Measurements from ENCODE around the gene MSH4. TPM values are rescaled to one million over a fixed set of nuclear protein-coding genes. Genes with fewer than 3 reads are reported as not detected.
"Not testable (repeated sequence)": the region's sequence is repeated elsewhere in the genome, so short reads cannot be mapped to it uniquely, and the experiment has no call there.

The MSH4 gene
- total RNA-seq, 2 experiments from 2014 or later: 0.25 to 0.31 TPM

GRCh38 chr1:75771978-75772377 is 24.7 kb upstream of the MSH4 start:
- TF ChIP-seq CTCF (IDR thresholded peaks at IDR 0.05): no peak
- CTCF ChIA-PET: no interaction called here
- Histone ChIP-seq H3K27me3 (ENCODE audit: control insufficient read depth in 1 of 2, insufficient read depth in 2 of 2, low read length in 2 of 2) (no peaks in the 10 kb centered on the region), H3K9me3 (ENCODE audit: control insufficient read depth in 1 of 2, insufficient read depth in 1 of 2, low read length in 2 of 2) (no peaks in the 10 kb centered on the region), H3K4me1 (ENCODE audit: insufficient read depth, low read length) (no peaks in the 10 kb centered on the region), H3K27ac (ENCODE audit: low read depth in 1 of 2, low read length in 2 of 2) (no peak overlapping the region), H3K36me3 (ENCODE audit: insufficient read depth, low read length) (no peaks in the 10 kb centered on the region), H3K4me3 (ENCODE audit: low read length) (no peak overlapping the region)
- Mint-ChIP-seq H3K27me3 (peaks cover 5% of the 10 kb centered on the region), H3K9me3 (peaks cover 2% of the 10 kb centered on the region), H3K27ac (no peak overlapping the region), H3K4me3 (no peak overlapping the region), H3K4me1 (ENCODE audit: low read depth) (no peaks in the 10 kb centered on the region), H3K36me3 (ENCODE audit: low read depth) (no peaks in the 10 kb centered on the region)
- intact Hi-C loops (cut with DNase I, micrococcal nuclease): no loop called here
- POLR2A ChIA-PET: no interaction called here
- ATAC-seq (ENCODE audit: poor library complexity): no peak
- DNase-seq: no peak

GRCh38 chr1:75777812-75778211 is 18.9 kb upstream of the MSH4 start:
- H3K9me3 Mint-ChIP-seq; ATAC-seq (ENCODE audit: poor library complexity); H3K27ac Mint-ChIP-seq; H3K4me1 Mint-ChIP-seq (ENCODE audit: low read depth); H3K4me3 Mint-ChIP-seq; H3K4me3 ChIP-seq (ENCODE audit: low read length); CTCF ChIA-PET; H3K9me3 ChIP-seq (ENCODE audit: control insufficient read depth in 1 of 2, insufficient read depth in 1 of 2, low read length in 2 of 2); H3K27ac ChIP-seq (ENCODE audit: low read depth in 1 of 2, low read length in 2 of 2); DNase-seq; H3K36me3 Mint-ChIP-seq (ENCODE audit: low read depth); H3K36me3 ChIP-seq (ENCODE audit: insufficient read depth, low read length); POLR2A ChIA-PET; intact Hi-C loops (cut with DNase I, micrococcal nuclease); H3K4me1 ChIP-seq (ENCODE audit: insufficient read depth, low read length); H3K27me3 ChIP-seq (ENCODE audit: control insufficient read depth in 1 of 2, insufficient read depth in 2 of 2, low read length in 2 of 2): not testable (repeated sequence)
- peaks cover 14% of the 10 kb centered on the region for H3K27me3 Mint-ChIP-seq

GRCh38 chr1:75778694-75779093 is 18.0 kb upstream of the MSH4 start:
- peaks cover 14% of the 10 kb centered on the region for H3K27me3 Mint-ChIP-seq
- H3K4me3 Mint-ChIP-seq; DNase-seq; H3K4me3 ChIP-seq (ENCODE audit: low read length); H3K9me3 ChIP-seq (ENCODE audit: control insufficient read depth in 1 of 2, insufficient read depth in 1 of 2, low read length in 2 of 2); intact Hi-C loops (cut with DNase I, micrococcal nuclease); H3K9me3 Mint-ChIP-seq; H3K36me3 Mint-ChIP-seq (ENCODE audit: low read depth); ATAC-seq (ENCODE audit: poor library complexity); H3K27ac Mint-ChIP-seq; H3K36me3 ChIP-seq (ENCODE audit: insufficient read depth, low read length); H3K27me3 ChIP-seq (ENCODE audit: control insufficient read depth in 1 of 2, insufficient read depth in 2 of 2, low read length in 2 of 2); H3K4me1 ChIP-seq (ENCODE audit: insufficient read depth, low read length); POLR2A ChIA-PET; H3K27ac ChIP-seq (ENCODE audit: low read depth in 1 of 2, low read length in 2 of 2); H3K4me1 Mint-ChIP-seq (ENCODE audit: low read depth); CTCF ChIA-PET: not testable (repeated sequence)

- H3K27me3 ChIP-seq (ENCODE audit: control insufficient read depth in 1 of 2, insufficient read depth in 2 of 2, low read length in 2 of 2); POLR2A ChIA-PET; ATAC-seq (ENCODE audit: poor library complexity); H3K36me3 ChIP-seq (ENCODE audit: insufficient read depth, low read length); H3K9me3 Mint-ChIP-seq; H3K4me3 Mint-ChIP-seq; H3K27ac Mint-ChIP-seq; H3K27ac ChIP-seq (ENCODE audit: low read depth in 1 of 2, low read length in 2 of 2); H3K4me1 ChIP-seq (ENCODE audit: insufficient read depth, low read length); H3K9me3 ChIP-seq (ENCODE audit: control insufficient read depth in 1 of 2, insufficient read depth in 1 of 2, low read length in 2 of 2); CTCF ChIA-PET; H3K36me3 Mint-ChIP-seq (ENCODE audit: low read depth); DNase-seq; H3K4me1 Mint-ChIP-seq (ENCODE audit: low read depth); H3K4me3 ChIP-seq (ENCODE audit: low read length): not testable (repeated sequence)
- intact Hi-C loops (cut with DNase I, micrococcal nuclease): loop anchor here (10.0 kb wide), 2 partner anchors 1905 to 1995 kb away; partner anchors contain the start of genes MIGA1 (in 1 of the 2) and ZZZ3 (in 1 of the 2)
- peaks cover 14% of the 10 kb centered on the region for H3K27me3 Mint-ChIP-seq
Measured at GRCh38 chr1:75780183-75780582, 16.5 kb upstream of the MSH4 start.

- peaks cover 28% of the 10 kb centered on the region for H3K36me3 Mint-ChIP-seq (ENCODE audit: low read depth)
- H3K27me3 Mint-ChIP-seq; H3K4me3 ChIP-seq (ENCODE audit: low read length); H3K36me3 ChIP-seq (ENCODE audit: insufficient read depth, low read length); H3K9me3 ChIP-seq (ENCODE audit: control insufficient read depth in 1 of 2, insufficient read depth in 1 of 2, low read length in 2 of 2); H3K27ac Mint-ChIP-seq; H3K27me3 ChIP-seq (ENCODE audit: control insufficient read depth in 1 of 2, insufficient read depth in 2 of 2, low read length in 2 of 2); POLR2A ChIA-PET; DNase-seq; CTCF ChIA-PET; H3K27ac ChIP-seq (ENCODE audit: low read depth in 1 of 2, low read length in 2 of 2); H3K9me3 Mint-ChIP-seq; ATAC-seq (ENCODE audit: poor library complexity): not testable (repeated sequence)
- H3K4me3 Mint-ChIP-seq: peak overlapping the region; percentile 23
- intact Hi-C loops (cut with DNase I, micrococcal nuclease): loop anchor here (2.0 to 10.0 kb wide), 3 partner anchors 65 to 1991 kb away; partner anchors contain the start of genes MIGA1 (in 1 of the 2) and ZZZ3 (in 1 of the 2)
- H3K4me1 Mint-ChIP-seq (ENCODE audit: low read depth): peaks cover 34% of the 10 kb centered on the region
- H3K4me1 ChIP-seq (ENCODE audit: insufficient read depth, low read length): peaks cover 19% of the 10 kb centered on the region
Measured at GRCh38 chr1:75783920-75784319, 12.8 kb upstream of the MSH4 start.

Data from CD4-positive, alpha-beta T cell (primary cell).